NOMO-1 (cell line): Measurements from ENCODE around the gene MTHFD1.
A peak's percentile ranks its signal among the peaks of the same experiment; 100 is the strongest.

ENCODE experiments used
- DNase-seq, 2 experiments: peaks; one replicate each; lab custom pipeline; 2025; ENCODE audit not compliant: unreplicated experiment in 2 of 2; lab: John Stamatoyannopoulos, UW

The MTHFD1 gene

DNA sequence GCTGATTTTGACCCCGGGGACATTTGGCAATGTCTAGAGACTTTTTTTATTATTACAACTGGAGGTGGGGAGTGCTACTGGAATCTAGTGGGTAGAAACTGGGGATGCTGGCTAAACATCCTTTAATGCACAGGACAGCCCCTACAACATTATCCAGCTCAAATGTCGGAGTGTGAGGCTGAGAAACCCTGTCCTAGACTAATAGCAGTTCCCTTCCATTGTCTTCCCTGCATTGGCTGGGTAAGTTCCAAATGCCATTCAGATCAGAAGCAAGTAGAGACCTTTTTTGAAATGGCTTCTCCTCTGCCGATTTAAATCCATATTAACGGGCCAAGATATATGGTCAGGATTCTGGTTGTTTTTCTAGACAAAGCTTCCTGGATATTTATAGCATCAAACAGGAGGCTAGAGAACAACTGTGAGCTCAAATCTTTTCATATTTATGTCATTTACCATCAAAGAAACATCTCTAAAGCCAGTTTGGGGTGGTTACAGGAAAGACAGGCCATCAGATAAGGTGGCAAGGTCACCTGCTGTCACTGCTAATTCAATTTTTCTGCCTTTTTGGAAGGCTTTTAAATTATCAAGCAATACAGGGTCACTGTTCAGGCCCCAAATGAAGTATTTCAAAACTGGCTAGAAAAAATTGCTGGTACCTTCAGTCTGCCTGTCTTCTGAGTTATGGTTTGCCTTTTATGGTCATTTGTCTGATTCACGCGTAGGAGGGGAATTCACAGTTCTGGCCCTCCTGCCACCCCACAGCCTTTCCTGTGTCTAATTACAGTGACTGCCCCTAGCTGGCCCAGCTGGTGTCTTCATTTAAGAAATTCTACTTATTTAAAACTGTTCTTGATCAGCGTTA is 57.1 kb downstream of the MTHFD1 start:
- DNase-seq = peak; percentile 74 to 85

DNA sequence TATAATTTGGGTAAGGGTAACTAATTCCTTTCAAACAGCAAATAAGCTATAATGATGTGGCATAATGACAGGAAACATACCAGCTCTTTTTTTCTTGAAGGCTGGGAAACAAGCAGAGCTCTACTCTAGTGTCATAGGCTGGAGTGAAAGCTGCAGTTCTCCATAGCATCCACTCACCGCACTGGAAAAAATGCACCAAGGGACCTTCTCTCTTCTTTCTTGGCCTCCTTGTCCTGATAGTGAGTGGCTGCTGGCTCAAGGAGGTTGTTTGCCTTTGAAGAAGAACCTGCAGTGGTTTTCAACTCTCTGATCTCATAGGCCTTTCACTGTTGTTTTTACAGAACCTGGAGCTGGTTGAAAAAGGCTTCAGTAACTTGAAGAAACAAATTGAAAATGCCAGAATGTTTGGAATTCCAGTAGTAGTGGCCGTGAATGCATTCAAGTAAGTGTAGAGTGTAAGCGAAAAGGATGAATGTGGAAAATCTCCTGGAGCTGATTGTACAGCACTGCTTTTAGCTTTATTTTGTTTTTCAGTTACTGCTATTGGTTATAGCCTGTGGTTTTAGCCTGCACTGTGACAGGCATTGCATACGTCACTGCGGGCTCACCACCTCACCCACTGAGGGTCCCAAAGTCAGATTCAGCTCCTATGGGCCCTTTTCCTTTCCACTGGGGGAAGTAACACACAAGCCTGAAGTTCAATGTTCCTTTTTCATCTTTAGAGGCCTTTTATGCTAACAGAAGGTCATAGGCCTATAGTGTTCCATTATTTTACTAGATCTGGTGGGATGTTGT is 59.9 kb downstream of the MTHFD1 start:
- DNase-seq = no peak

DNA sequence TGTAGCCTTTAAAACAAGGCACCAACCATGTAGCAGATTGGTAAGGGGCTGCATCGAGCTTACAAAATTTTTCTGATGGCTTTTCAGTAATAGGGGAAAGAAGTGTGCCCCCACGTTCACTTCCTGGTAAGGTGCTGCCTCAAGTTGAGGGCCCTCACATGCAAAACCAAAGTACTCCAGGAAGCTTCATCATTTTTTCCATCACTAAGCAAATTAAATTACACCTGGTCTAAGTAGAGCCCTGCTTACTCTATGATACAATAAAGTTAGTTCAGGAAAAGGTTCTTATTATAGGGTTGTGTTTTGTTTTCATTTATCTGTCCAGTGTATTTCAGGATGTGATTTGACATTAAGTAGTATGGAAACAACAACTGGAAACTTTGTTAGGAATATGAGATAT is 62.1 kb downstream of the MTHFD1 start:
- no peak for DNase-seq

DNA sequence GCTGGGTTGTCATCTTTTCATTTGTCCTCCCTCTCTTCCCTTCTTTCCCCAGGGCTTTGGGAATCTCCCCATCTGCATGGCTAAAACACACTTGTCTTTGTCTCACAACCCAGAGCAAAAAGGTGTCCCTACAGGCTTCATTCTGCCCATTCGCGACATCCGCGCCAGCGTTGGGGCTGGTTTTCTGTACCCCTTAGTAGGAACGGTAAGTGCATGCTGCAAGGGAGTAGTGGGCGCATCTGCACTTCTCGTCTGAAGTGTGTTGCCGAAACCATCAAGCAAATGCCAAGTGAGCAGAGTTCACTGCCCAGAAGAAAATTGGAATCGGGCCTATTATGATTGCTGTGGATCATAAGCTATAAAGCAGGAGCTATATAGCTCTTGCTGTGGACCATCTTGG is 66.5 kb downstream of the MTHFD1 start:
- DNase-seq = no peak

DNA sequence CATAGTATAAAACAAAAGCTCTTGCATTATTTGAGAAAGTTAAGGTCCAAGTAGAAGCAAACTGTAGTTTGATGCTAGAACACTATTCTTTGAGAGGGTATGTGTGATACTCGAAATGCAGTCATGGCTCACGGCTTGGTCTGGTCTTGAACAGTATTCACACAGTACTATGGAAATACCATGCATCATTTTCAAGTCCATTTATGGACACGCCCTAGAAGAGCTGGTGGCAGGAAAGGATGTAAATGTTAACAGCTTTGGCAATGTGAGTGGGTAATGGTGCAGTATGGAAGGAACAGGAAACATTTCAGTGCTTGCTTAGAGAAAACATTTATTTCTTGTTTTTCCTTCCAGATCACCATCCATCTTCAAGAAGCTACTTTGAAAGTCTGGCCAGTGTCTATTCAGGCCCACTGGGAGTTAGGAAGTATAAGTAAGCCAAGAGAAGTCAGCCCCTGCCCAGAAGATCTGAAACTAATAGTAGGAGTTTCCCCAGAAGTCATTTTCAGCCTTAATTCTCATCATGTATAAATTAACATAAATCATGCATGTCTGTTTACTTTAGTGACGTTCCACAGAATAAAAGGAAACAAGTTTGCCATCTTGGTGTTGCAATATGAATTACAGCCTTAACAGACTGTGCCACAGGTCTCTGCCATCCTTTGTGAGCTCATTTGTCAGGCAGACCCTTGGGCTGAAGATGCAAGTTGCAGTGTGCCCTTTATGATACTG is 71.4 kb downstream of the MTHFD1 start:
- DNase-seq = no peak

DNA sequence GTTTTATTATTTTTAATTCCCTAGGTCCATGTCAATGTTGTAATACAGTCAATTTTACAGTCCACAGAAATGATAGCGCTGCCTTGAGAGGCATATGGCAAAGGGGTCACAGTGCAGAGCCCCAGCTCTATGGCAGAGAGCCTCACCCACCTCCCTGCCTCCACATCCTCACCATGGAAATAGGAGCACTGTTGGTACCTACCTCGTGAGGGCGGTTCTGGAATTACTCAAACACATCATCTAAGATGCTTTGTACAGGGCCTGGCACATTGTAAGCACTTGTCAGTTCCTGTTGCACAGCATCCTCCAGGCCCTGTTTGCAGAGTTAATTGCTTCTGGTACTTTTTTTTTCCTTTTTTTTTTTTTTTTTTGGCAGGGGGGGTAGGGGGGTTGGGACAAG is 73.1 kb downstream of the MTHFD1 start:
- no peak for DNase-seq

DNA sequence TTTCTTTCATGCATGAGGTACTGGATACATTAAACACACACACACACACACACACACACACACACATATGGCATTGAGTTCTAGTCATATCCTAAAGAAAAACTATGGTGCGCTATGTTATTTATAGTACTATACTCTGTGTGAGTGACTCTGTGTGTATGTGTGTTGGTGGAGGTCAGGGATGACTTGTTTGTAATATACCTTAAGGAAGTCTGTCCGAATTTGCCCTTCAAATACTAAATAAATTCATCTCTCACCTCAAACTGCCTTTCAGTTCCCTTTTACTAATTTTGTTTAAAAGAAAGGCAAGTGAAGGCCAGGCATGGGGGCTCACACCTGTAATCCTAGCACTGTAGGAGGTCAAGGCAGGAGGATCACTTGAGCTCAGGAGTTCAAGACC is 75.0 kb downstream of the MTHFD1 start:
- no peak for DNase-seq

DNA sequence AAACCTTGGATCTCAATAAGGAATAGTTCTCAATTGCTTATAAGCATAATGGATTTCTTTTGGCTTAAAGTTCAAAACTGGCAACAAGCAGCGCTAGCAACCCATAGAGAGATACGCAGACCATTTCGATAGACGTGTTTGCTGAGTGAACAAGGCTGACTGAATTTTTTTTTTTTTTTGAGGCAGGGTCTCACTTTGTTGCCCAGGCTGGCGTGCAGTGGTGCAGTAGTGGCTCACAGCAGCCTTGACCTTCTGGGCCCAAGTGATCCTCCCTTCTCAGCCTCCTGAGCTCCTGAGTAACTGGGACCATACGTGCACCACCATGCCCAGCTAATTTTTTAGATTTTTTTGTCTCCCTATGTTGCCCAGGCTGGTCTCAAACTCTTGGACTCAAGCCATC is 75.7 kb downstream of the MTHFD1 start:
- no peak for DNase-seq

DNA sequence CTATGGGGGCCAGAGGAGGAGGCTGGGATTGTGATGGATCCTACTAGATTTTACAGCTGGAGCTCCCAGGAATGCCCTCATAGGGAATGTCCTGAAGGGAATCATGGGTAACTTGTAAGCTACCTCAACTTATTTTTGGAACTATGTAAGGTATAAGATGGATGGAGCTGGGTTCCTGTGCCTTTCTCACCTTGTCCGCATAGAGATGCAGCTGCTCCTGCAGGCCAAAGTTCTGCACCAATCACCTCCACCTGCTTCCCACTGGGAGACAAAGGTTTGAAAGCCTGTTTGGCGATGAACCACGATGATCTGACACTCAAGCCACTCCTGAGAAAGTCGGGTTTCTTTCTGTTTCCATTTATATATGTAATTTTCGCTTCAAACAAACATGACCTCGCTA is 76.5 kb downstream of the MTHFD1 start:
- DNase-seq = no peak

DNA sequence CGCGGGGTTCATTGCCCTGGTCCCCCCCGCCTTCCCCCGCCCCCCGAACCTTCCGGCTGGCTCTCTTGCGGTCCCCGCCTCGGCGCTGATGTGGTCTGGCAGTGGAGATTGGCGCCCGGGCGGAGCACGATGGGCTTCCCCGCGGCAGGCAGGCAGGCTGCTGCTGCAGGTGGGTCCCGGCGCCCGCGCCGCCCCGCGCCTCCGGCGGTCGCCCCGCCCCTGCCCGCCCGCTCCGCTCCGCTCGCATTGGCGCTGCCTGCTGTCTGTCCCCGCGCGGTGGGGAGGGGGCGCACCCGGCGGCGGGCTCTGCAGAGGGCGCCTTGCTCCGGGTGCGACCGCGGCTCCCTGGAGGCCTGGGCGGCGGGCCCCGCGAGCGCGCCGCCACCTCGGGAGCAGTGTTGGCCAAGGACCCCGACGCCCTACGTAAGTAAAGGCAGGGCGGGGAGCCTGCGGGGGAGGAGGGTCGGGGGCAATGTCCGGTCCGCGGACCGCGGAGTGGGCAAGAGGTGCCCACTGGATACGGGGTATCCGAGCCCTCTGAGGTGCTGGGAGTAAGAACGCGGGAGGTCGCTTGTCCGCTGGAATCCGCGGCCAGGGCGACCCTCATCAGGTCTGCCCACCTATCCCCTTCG is 77.2 kb downstream of the MTHFD1 start, which contains the start of gene AKAP5:
TSS of gene AKAP5 (plus strand) at position 309 of the 632 bp plus-strand sequence. CDS start 2,896 bp downstream, outside the sequence.
- DNase-seq = no peak

DNA sequence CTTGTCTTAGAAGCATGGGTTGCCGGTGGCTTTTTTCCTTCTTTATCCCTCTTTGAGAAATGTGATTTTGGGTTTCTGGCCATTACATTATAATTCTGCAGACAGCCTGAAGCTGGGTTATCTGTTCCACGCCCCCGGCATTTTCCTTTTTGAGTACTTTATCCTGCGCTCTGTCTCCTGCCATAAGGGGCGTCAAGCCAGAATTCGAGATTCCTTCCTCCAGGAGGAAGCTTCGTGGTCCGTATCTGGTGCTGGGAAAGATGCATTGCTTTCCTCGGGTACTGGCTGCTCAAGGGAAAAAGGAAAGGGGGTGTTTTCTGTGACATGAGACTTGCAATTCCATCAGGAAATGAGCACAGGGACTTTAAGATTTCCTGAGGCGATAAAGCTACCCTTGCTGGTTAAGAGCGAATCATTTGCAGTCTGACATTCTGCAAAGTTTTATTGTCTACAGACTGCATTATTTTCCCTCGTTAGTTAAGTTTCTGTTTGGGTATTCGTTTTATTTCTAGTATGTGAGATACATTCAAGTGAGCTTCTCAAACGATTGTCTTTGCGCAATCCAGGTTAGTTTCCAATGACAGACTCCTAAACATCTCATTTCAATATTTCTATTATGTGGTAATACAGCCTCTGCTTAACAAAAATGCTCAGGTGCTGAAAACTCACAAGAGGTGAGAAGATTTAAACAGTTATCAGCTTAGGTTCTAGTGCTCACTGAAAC is 77.8 kb downstream of the MTHFD1 start:
- DNase-seq = no peak

DNA sequence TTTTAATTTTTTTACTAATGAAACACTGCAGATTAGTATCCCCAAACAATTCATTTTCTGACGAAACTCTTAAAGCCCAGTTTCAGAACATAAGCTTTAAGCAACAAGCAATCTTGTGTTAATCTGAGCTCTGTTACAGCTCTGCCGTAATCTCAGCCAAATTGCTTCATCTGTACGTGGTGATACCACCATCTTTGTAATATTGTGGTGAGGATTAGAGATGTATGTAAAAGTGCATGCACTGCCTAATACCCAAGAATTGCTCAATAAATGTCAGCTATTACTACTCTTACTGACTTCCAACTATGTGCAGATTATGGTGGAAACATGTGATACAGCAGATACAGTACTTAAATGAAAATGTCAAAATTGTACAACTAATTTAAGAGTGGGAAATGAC is 78.9 kb downstream of the MTHFD1 start:
- peak in 1 of 2 experiments; percentile 16 for DNase-seq

DNA sequence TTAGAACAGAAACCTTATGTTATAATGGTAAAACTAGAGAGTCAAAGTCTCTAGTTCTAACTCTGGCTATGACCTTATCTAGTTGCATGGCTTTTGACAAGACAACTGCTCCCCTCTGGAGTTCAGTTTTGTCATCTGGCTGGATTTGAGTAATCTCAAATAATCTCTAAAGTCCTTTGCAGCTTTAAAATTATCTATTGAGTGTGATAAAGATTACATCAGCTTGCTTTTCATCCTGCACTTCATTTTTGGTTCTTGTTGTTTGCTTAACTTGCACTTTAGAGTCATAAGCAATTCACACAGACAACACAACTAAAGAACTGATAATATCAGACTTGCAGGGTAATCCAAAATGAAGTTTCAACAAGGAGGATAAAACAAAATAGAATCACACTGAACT is 79.4 kb downstream of the MTHFD1 start:
- no peak for DNase-seq

DNA sequence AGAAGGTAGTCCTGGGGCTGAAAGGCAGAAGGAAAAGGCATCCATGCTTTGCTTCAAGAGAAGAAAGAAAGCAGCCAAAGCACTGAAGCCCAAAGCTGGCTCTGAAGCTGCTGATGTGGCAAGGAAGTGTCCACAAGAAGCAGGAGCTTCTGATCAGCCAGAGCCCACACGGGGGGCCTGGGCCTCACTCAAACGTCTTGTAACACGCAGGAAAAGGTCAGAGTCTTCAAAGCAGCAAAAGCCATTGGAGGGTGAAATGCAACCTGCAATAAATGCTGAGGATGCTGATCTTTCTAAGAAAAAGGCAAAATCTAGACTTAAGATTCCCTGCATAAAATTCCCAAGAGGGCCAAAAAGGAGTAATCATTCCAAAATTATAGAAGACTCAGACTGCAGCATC is 80.3 kb downstream of the MTHFD1 start:
- DNase-seq = no peak

DNA sequence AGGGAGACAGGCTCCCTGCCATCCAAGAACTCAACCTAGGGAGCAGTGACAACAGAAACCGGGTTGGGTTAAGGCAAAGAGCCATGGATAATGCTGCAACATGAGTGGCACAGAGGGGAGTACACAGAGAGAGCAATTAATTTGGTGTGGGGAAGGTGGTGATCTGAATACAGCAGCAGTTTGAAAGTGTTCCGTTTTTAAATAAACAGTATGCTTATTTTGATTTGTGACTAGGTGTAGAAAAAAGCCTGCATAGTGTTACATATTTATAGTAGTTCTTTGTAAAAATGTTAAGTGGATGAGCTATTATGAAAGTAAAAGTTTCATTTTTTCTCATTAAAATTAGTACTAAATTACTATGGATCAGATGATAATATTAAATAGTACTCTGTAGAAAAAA is 85.9 kb downstream of the MTHFD1 start:
- DNase-seq = no peak

DNA sequence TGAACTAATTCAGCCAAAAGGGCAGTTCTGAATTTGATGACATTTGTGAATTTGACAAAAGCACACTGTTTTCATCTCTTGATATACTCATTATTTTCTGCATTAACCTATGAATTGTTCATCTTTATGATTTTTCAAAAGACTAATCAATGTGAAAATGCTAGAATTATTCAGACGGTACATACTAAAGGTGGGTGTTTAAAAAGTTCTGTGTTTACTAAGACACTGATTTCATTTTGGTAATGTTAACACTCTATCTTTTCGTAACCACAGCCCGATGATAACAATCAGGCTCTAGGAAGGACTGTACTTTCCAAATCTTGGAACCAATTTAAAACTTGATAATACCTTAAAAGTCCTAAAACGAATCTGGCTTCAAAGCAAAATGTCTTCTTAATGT is 86.5 kb downstream of the MTHFD1 start:
- DNase-seq = no peak

DNA sequence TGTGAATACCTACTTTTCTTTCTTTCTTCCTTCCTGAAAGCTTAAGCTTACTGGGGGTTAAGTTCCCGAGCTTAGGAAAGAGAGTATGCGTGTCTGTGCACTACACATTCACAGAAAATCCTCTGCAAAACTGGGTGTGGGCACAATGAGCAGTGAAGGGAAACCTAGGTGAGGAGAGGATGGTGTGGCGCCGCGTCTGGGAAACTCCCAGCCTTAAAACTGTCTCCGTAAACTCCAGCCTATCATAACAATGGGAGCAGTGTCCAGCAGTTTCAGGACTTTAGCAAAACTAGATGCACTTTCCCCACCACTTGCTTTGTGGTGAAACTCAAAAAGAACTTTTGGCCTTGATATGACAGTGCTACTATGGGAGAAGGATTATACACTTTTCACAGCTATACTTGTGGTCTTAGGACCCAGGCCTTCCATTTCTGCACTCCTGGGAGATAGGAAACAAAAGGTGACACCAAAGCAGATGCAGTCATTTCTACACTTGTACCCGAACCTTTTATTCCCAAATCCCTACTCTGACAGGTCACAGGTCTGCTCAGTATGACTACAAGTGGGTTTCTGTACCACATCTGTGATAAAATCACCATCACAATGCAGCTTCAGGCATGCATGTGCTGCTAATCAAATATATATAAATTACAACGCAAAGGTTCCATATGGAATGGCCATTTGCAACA is 87.6 kb downstream of the MTHFD1 start:
- DNase-seq = no peak

DNA sequence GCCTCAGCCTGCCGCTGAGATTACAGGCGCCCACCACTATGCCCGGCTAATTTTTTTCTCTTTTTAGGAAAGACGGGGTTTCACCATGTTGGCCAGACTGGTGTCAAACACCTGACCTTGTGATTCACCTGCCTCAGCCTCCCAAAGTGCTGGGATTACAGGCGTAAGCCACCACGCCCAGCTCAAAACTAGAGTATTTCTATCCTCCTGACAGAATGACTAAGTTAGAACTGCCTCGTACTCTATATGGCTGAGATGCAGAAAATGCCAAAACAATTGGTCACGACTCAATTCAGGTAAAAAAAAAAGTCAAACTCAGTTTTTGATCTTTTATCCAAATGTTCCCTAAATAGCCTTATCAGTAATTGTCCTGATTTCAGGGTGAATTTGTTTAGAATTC is 88.3 kb downstream of the MTHFD1 start:
- DNase-seq = no peak

DNA sequence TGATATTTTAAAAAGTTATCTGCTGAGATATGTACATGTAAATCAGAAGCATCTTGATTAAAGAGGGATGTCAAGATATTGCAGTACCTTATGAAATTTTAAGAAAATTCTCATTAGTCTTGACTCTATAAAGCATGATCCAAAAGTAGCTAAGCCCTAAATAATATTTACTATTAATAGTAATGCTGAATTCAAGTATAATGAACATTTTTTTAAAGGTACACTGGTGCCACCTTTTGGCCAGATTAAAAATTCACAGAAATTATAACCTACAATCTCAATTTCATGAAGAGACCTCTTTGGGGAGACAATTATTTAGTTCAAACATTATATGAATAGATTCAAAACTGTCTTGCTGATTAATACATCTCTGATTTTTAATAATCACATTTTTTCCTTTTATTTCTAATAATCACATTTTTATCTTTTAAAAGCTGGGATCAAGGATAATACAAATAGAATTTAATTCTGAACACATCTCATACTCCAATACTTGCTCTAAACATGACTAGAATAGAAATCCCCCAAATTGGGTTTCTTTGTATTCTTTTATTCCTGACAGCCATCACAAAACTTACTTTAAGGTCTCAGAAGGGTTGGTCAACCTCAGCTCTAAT is 90.6 kb downstream of the MTHFD1 start:
- DNase-seq = peak in 1 of 2 experiments; percentile 14
